Measurements from ENCODE around the gene ZNF679.
A peak's percentile ranks its signal among the peaks of the same experiment; 100 is the strongest.
"Not testable (repeated sequence)": the region's sequence is repeated elsewhere in the genome, so short reads cannot be mapped to it uniquely, and the experiment has no call there.

ZNF679 gene

GRCh38 chr7:64312826-64313225 lies 84.6 kb downstream of the ZNF679 start:
- DNase-seq = no peak

GRCh38 chr7:64313740-64314491 lies 85.6 kb downstream of the ZNF679 start, which contains the start of gene ZNF736:
Gene ZNF736, plus strand, starts transcription at chr7:64313961. Its CDS starts 190 bp downstream, at chr7:64314151.
- DNase-seq = peak; percentile 99

- DNase-seq = peak; percentile 48
These were observed 86.3 kb downstream of the ZNF679 start for GRCh38 chr7:64314566-64314965.

GRCh38 chr7:64316031-64316742 lies 87.9 kb downstream of the ZNF679 start:
- not testable (repeated sequence) for DNase-seq
